Ishikawa (cell line): ENCODE results near the gene SLC35D2.
A peak's percentile ranks its signal among the peaks of the same experiment; 100 is the strongest.

Experiments
- CEBPB ChIP-seq: IDR thresholded peaks from 2 replicates; pipeline ENCODE4 v1.6.1; 2012
- CREB1 ChIP-seq: IDR thresholded peaks from 2 replicates; pipeline ENCODE4 v1.6.1; 2012; ENCODE audit warnings: low read depth
- EGR1 ChIP-seq: IDR thresholded peaks from 2 replicates; pipeline ENCODE4 v1.6.1; 2012
- EP300 ChIP-seq: IDR thresholded peaks from 2 replicates; pipeline ENCODE4 v1.6.1; 2012; ENCODE audit warnings: borderline replicate concordance
- FOXM1 ChIP-seq: IDR thresholded peaks from 2 replicates; pipeline ENCODE4 v1.6.1; 2012; ENCODE audit warnings: low read depth, borderline replicate concordance
- MAX ChIP-seq: IDR thresholded peaks from 2 replicates; pipeline ENCODE4 v1.6.1; 2012
- NFIC ChIP-seq: IDR thresholded peaks from 2 replicates; pipeline ENCODE4 v1.6.1; 2012
- RAD21 ChIP-seq: IDR thresholded peaks from 2 replicates; pipeline ENCODE4 v1.6.1; 2012; ENCODE audit warnings: low read depth
- REST ChIP-seq: IDR thresholded peaks from 2 replicates; pipeline ENCODE4 v1.6.1; 2012; ENCODE audit warnings: low read depth, mild to moderate bottlenecking
- TAF1 ChIP-seq: IDR thresholded peaks from 2 replicates; pipeline ENCODE4 v1.6.1; 2012; ENCODE audit warnings: low read depth, mild to moderate bottlenecking
- TCF12 ChIP-seq: IDR thresholded peaks from 2 replicates; pipeline ENCODE4 v1.6.1; 2012; ENCODE audit warnings: low read depth
- TEAD4 ChIP-seq: IDR thresholded peaks from 2 replicates; pipeline ENCODE4 v1.6.1; 2012
- USF1 ChIP-seq: IDR thresholded peaks from 2 replicates; pipeline ENCODE4 v1.6.1; 2012
- YY1 ChIP-seq: IDR thresholded peaks from 2 replicates; pipeline ENCODE4 v1.6.1; 2012; ENCODE audit warnings: low read depth
- ZBTB7A ChIP-seq: IDR thresholded peaks from 2 replicates; pipeline ENCODE4 v1.6.1; 2012; ENCODE audit warnings: low read depth

SLC35D2 gene

GRCh38 chr9:96348261-96348660 lies 35.2 kb downstream of the SLC35D2 start:
- no peak for TF ChIP-seq EGR1
- TF ChIP-seq CEBPB = no peak
- TF ChIP-seq RAD21 = no peak
- no peak for TF ChIP-seq TEAD4
- TF ChIP-seq CREB1 = no peak
- no peak for TF ChIP-seq TCF12
- TF ChIP-seq USF1 = no peak
- no peak for TF ChIP-seq YY1
- TF ChIP-seq EP300 = no peak
- TF ChIP-seq ZBTB7A = no peak
- TF ChIP-seq TAF1 = no peak
- TF ChIP-seq NFIC = no peak
- no peak for TF ChIP-seq MAX

- TF ChIP-seq RAD21 (no peak), YY1 (no peak), CREB1 (no peak)
Measured at GRCh38 chr9:96345551-96345950, 38.0 kb downstream of the SLC35D2 start.

GRCh38 chr9:96344458-96345180 lies 38.9 kb downstream of the SLC35D2 start:
- no peak for TF ChIP-seq MAX
- no peak for TF ChIP-seq CREB1
- TF ChIP-seq YY1 = no peak
- TF ChIP-seq EGR1 = no peak
- TF ChIP-seq USF1 = peak; percentile 76
- TF ChIP-seq TEAD4 = no peak

GRCh38 chr9:96343515-96344360 lies 39.8 kb downstream of the SLC35D2 start:
- TF ChIP-seq RAD21 = no peak
- no peak for TF ChIP-seq TCF12
- no peak for TF ChIP-seq ZBTB7A
- no peak for TF ChIP-seq YY1
- TF ChIP-seq USF1 = no peak
- no peak for TF ChIP-seq EGR1
- TF ChIP-seq CEBPB = no peak
- TF ChIP-seq NFIC = no peak
- TF ChIP-seq CREB1 = no peak
- TF ChIP-seq REST = no peak
- no peak for TF ChIP-seq MAX
- no peak for TF ChIP-seq TAF1
- no peak for TF ChIP-seq EP300
- TF ChIP-seq TEAD4 = no peak
- TF ChIP-seq FOXM1 = no peak

GRCh38 chr9:96342571-96343245 lies 40.8 kb downstream of the SLC35D2 start:
- no peak for TF ChIP-seq NFIC
- no peak for TF ChIP-seq TCF12
- no peak for TF ChIP-seq MAX
- no peak for TF ChIP-seq RAD21
- TF ChIP-seq CEBPB = no peak
- no peak for TF ChIP-seq CREB1
- no peak for TF ChIP-seq TAF1
- no peak for TF ChIP-seq EP300
- no peak for TF ChIP-seq USF1
- TF ChIP-seq TEAD4 = no peak
- no peak for TF ChIP-seq ZBTB7A
- no peak for TF ChIP-seq EGR1
- TF ChIP-seq YY1 = no peak

GRCh38 chr9:96340707-96341106 lies 42.8 kb downstream of the SLC35D2 start:
- TF ChIP-seq MAX = no peak
- TF ChIP-seq RAD21 = no peak
- no peak for TF ChIP-seq REST
- no peak for TF ChIP-seq TAF1
